CD4-positive, alpha-beta T cell treated with Interferon alpha-2 for 1 hour (primary cell): Measurements from ENCODE around the gene SLA2.
A peak's percentile ranks its signal among the peaks of the same experiment; 100 is the strongest.
"Not testable (repeated sequence)": the region's sequence is repeated elsewhere in the genome, so short reads cannot be mapped to it uniquely, and the experiment has no call there.

ENCODE experiments used
- DNase-seq, 2 donors: peaks; one replicate each; pipeline ENCODE4 v3.0.0-alpha.2; 2020 to 2022

SLA2 gene, protein sequence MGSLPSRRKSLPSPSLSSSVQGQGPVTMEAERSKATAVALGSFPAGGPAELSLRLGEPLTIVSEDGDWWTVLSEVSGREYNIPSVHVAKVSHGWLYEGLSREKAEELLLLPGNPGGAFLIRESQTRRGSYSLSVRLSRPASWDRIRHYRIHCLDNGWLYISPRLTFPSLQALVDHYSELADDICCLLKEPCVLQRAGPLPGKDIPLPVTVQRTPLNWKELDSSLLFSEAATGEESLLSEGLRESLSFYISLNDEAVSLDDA

DNA sequence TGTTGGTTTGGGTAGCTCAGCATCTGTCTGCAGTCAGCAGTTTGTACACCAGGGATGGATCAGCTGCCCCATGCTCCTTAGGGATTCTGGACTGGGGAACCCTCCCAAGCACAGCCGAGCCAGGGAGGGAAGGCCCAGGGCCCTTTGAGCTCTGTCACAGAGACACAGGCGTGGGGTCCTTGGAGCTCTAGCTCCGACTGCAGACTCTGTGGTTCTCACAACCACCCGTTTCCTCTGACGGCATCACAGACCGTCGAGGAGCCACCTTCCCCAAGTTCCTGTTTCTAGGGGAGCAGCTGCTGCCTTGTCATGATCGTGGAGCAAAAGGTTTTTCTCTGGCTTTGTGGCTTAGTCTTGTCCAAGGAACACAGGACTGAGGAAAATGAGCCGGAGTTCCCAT, at the start of gene SLA2:
TSS of gene SLA2 (minus strand) at position 199 of the 400 bp plus-strand sequence. CDS start 4,861 bp downstream, outside the sequence.
- peak; percentile 67 to 70 for DNase-seq

DNA sequence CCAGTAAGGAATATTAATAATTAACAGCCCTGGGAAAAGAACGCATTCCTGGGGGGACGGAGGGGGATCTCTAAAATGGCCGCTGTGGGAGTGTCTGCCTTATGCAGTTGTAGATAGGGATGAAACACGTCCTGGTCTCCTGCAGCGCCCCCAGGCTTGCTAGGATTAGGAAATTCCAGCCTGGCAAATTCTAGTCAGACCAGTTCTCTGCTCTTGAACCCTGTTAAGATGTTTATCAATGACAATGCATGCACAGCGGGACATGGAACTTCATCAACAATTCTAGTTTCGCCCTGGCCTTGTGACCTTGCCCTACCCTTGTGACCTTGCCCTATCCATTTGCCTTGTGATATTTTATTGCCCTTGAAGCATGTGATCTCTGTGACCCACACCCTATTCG, 49.5 kb upstream of the SLA2 start:
- not testable (repeated sequence) for DNase-seq

DNA sequence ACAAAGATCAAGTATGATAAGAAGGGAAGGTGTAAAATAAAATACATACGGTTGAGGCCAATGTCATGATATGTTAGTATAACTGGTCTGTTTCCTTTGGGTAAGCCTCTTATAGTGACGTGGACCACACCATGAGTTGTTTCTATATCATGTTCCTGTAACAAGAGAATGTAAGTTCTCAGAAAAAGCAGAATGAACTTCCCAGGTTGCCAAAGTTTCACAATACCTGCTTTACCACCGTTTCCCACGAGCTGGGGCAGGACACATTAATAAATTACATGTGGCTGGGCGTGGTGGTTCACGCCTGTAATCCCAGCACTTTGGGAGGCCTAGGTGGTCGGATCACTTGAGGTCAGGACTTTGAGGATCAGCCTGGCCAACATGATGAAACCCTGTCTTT, 42.6 kb upstream of the SLA2 start:
- no peak for DNase-seq

DNA sequence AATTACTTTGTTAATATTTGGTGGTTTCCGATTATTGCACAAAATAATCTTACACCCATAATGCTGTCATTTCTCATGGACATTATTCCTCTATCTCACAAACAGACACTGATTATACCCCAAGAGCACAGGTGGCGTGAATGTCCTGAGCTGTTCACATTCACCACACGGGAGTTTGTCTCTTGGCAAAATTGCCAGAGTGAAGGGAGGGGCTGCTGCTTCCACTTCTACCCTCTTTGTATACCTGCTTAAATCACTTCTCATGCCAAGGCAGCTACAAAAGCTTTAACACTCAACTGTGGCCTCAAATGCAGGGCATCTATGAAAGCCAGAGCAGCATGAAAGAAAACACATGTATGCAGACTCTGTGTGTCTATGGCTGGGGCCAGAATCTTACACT, 41.9 kb upstream of the SLA2 start:
- no peak for DNase-seq

DNA sequence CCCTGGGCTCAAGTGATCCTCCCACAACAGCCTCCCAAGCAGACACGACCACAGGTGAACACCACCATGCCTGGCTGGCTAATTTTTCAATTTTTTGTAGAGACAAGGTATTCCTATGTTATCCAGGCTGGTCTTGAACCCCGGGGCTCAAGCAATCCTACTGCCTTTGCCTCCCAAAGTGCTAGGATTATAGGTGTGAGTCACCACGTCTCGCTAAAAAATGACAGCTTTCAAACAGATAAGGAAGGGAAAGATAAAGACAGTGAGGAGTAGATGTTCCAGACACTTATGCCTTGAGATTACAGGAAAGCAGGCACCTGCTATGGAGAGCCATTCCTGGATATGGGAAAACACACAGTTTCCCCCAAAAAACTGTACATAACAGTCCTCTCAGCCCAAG, 40.9 kb upstream of the SLA2 start:
- no peak for DNase-seq

DNA sequence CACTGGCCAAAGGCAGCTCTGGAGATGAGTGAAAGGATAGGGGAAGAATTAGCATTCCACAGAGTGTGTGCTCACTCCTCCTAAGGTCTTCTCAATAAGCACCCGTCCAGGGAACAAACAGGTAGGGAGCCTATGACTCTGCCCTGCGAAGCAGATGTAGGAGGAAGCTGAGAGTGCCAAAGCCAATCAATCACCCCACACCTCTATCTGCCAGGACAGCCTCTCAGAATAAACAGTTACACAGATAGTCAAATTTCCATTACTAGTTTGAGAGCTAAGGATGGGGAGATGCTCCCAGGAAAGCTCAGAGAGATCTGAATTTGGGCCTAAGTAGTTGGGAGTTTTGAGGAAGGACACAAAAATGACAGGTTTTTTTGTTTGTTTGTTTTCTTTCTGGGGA, 40.5 kb upstream of the SLA2 start:
- DNase-seq: no peak

DNA sequence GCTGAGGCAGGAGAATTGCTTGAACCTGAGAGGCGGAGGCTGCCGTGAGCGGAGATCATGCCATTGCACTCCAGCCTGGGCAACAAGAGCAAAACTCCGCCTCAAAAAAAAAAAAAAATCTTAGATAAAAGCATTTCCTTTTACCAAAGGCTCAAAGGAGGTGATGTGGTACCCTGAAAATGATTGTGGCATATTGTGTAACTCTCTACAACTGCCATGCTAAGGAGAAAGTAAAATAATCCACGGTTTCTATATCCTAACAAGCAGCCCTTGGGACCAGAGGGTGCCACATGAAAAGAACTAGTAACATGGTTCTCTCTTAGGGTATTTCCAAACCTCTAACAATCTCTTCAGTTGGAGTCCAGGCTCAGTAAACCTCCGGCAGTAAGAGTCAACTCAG, 38.8 kb upstream of the SLA2 start:
- DNase-seq: no peak

DNA sequence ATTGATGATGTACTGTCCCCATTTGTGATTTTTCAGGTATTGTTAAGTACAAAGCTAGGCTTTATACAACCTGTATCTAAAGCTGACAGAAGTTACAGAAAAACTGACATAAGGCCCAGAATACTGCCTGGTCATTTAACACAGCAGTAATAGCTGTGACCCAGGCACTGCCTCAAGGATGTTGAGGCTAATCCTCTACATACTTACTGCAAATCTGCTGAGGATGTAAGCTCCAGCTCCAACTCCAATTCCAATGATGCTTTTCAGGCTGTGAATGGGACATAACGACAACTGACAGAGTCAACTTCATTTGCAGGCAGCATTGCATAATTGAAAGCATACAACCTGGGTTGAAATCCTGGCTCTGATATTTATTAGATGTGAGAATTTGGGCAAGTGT, 36.3 kb upstream of the SLA2 start:
- no peak for DNase-seq

DNA sequence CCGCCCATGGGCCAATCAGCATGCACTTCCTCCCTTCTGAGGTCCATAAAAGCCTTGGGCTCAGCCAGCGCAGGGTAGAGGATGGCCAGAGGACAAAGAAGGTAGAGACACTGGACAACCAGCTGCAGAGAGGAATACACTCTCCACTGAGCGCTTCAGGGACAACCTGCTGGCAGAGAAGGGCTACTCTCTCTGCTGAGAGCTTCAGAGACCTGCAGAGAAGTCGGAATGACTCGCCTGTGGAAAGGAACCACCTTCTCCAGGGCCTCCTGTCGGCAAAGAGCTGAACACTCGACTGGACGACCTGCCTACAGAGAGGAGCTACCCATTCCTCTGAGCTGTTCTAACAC, 31.4 kb upstream of the SLA2 start:
- DNase-seq: no peak

DNA sequence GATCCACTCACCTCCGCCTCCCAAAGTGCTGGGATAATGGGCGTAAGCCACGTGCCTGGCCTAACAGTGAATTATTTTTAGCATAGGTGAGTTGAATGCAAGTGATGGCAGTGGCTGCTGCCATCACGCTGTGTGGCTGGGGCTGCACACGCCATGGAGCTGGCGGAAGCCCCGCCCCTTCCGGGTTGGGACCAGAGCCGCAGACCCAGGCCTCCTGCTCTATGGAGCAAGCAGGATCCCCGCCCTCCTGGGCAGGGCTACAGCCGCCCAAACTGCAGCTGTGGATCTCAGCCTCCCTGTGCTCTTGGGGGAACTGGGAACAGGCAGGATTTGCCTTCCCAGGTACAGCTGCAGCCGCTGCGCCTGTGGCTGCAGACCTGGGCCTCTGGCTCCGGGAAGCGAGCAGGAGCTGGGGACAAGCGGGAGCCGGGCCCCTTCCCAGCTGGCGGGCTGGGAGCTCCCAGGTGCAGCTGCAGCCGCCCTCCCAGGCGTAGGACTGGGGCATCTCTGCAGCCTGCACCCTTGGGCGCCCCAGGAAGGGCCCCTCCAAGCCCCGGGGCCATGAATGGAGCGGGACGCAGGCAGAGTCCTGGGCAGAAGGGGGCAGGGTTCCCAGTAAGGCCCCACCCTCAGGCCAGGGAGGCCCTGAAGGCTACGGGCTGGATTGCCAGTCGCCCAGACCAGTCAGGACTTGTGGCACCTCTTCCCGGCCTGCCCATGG, 30.9 kb upstream of the SLA2 start:
- DNase-seq: no peak

DNA sequence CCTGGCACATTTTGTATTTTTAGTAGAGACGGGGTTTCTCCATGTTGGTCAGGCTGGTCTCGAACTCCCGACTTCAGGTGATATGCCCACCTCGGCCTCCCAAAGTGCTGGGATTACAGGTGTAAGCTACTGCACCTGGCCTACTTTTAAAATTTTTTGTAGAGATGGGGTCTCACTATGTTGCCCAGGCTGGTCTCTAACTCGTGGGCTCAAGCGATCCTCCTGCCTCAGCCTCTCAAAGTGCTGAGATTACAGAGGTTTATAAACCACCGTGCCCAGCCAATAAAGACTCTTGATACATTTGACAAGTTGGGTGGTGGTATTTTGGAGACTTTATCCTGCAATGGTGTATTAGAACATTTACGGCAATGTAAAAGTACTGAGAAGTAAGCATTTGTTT, 29.5 kb upstream of the SLA2 start:
- DNase-seq: not testable (repeated sequence)

DNA sequence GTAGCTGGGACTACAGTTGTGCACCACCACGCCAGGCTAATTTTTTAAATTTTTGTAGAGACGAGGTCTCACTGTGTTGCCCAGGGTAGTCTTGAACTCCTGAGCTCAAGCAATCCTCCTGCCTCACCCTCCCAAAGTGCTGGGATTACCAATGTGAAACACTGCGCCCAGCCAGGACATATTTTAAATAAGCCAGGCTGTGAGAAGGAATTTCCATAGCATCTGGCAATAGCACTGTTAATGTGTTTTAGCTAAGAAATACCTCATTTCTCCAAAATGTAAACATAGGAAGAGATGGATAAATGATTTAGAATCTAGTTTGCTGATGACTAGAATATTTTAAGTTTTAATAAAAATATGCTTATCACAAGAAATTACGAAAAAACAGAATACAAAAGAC, 27.0 kb upstream of the SLA2 start:
- no peak for DNase-seq

DNA sequence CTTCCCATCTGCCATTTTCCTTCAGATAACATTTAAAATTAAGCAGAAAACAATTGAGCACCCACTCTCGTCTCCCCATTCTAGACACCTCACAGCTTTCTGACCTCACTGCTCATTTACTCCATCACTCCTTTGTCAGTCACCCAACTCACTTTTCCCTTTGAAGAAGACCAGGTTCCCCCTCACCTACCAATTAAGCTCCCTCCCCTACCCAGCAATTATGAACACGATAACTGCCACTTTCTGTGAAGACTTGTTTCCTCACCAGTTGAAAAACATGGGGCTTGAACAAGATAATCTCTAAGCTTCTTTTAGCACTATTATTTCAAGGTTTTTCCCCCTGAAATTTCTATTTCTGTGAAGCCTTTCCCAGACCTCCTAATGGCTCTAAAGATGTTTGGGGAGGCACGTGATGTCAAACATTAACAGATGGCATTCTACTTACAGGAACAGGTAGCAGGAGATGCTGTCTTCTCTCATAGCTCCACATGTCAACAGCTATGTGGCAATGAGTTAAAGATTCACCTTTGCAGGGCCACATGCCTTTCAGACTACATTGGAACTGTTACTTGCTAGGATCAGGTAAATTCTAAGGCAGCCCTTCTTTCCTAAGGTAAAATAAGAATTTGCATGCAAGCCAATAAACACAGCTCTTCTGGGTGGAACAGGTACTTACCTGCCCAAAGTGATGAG, 24.8 kb upstream of the SLA2 start:
- no peak for DNase-seq

DNA sequence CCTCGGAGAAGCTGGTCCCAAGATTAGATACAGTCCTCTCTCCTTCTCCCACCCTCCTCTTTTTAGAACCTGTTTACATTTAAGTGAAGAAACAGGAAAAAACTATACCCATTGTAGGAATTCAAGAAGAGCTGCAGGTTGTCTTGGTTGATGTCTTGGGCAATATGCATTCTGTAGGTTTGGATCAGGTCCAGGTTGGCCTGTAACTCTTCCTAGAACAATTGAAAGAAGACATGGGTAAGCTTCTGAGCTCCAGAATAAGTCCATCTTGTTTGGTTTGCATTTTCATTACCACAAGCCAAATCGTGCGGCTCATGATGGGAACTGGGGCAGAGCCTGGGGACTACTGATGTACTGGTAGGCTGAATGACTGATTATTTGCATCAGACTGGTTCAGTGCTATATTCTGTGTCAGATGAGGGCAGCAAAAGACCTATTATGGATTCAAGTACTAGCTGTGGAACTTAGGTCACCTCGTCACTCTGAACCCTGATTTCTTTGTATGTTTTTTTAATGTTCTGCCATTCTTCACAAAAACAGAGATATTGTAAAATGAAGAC, 20.3 kb upstream of the SLA2 start:
- DNase-seq: peak in 1 of 2 donors; percentile 21

DNA sequence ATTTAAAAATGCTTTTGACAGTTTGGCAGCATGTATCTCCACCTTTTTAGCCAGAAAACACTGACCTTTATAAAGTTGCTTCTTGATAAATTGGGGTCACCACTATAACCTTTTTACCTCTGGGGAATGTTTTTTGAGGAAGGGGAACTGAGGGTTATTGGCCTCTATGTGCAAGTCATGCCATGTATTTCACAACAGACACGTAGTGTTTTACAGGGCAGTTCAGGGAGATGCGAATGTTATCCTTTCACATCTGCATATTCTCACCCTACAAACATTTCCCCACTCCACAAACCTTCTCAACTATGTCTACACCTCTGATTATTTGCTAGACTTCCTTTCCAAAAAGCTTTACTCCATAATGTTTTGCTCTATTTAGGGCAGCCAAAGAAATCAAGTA, 17.0 kb upstream of the SLA2 start:
- no peak for DNase-seq

DNA sequence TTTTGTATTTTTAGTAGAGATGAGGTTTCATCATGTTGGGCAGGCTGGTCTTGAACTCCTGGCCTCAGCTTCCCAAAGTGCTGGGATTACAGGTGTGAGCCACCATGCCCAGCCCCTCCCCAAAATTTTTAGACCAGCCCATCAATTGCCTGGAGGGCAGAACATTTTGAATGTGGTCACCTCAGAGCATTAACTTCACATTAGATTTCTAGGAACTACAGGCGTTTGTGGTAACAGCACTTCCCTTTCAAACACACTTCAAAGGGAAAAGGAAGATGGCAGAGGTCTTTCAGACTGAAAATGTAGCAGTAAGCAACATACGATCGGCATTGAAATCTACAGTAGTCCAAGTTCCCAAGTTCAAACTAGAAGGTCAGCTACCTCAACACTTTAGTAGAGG, 12.3 kb upstream of the SLA2 start:
- DNase-seq: peak in 1 of 2 donors; percentile 66

DNA sequence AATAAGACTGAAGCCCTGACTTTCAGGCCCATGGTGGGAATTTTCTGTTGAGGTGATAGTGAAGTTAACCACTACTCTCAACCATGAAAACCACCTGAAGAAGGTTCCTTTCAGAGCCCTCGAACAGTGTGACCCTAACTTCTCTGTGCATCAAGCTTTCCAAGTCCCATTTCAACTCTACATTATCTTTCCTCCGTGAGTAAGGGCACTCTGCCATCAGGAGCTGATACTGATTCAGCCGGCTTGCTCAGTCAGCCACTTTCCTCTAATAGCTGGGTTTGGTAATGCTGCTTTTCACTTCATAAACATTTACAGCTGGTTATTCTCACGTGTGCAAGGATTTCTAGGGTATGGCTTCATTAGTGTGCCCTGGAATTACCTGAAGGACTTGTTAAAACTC, 10.7 kb upstream of the SLA2 start:
- DNase-seq: no peak

DNA sequence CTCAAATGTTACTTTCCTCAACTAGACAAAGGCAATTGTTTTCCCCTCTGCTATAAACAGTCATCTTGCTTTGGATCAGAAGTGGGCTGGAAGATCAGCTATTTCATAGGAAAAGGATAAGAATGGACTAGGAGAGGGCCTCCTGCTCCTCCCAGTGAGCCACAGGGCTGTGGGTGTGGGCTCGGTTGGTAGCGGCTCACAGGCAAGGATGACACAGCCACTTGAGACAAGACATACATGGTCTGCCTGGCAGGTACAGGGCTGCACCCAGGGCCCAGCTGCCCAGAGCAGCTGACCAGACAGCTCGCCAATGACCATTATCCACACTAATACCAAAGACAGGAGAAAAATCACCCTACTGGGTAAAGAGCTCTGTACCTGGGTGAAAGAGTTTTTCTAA, 9.0 kb upstream of the SLA2 start:
- no peak for DNase-seq

DNA sequence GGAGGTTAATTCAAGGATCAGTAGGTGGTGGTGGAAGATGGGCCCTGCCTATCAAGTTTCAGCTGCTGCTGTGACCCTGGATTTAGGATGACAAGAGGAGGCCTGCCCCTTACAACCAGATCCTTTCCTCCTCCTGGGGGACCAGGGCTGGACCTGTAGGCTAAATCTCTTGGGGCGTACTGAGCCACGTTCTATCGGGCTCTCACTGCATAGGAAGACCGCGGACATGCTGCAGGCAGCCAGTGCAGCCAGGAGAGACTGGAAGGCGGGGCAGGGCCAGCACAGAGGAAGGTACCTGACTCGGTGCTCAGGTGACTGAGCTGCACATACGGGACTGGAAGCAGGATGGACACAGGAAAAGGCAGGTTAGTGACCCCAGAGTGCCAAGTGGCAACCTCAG, 8.5 kb upstream of the SLA2 start:
- no peak for DNase-seq

DNA sequence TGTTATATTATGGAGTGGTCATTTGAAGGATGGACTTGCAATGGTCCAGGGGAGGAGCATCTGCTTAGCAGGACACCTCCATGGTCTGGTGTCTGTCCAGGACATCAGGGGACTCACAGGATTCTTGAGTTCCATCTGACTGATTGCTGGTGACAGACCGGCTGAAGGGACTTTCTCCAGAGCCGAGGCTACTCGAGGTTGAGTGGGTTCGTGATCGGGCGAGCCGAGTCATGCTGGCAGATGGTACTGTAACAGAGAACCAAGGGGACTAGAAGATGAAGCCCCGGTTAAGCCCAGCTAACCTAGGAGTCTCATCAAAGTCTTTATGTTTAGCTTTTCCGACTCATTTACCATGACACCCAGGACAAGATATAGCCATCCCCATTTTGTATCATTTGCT, 7.5 kb upstream of the SLA2 start:
- DNase-seq: no peak

DNA sequence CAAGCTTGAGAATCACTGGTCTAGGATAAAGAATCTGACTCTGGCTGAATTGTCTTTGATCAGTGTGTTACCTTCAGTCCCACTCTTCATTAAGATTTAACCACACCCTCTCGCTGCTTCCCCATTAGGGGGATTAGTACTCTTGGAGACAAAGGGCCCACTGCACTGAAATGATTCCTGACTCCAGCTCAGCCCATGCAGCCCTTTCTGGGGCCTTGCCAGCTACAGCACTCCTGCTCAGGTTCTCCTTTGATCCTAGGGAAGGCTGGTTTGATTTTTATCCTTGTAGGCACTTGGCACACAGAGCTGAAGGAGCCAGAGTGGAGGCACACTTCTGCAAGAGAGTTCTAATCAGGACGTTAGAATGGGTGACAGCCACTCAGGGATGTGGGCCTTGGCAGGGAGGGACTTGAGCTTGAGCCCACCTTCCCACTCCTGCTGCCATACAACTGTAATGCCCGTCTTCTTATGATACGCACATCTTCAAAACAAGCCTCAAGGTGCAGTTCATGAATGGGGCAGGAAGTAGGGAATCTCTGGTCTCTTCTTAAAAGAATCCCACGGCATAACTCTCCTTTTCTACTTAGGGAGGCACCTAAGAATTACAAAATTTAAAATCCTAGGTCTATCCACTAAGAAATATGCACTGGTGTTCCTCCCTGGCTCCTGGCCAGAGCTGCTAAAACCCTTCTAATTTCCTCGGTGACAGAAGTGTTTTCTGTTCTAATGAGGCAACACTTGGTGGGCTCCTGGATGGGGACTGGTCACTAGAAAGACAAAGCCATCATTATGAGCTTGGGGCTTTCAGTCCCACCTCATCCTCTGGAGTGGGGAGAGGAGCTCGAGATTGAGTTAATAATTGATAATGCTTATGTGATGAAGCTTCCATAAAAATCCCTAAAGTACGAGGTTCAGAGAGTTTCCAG, 1.5 kb upstream of the SLA2 start:
- no peak for DNase-seq

DNA sequence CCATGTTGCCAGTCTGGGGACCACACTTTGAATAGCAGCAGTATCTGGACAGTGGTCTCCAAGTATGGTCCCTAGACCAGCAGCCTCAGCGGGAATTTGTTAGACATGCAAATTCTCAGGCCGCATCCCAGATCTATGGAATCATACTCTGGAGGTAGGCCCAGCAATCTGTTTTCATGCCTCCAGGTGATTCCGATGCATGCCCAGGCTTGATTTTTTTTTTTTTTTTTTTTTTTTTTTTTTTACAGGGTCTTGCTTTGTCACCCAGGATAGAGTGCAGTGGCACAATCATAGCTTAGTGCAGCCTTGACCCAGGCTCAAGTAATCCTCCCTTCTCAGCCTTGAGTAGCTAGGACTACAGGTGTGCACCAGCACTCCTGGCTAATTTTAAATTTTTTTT, 682 bp upstream of the SLA2 start:
- no peak for DNase-seq

DNA sequence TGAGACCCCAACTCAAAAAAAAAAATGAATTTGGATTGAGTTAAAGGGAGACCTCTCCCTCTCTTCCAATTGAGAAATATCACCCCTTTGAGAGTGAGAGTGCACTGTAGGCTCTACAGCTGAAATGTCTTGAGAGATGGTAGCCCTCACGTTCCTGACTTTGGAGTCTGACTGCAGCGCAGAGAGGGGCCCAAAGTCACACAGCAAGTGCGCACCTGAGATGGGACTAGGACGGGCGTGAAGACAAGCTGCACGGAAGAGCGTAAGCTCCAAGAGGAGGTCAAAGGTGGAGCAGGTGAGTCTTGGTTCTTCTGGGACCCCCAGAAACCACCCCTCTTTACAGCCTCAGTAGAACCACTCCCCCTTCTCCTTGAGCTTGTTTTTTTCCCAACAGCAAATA, 643 bp downstream of the SLA2 start:
- DNase-seq: no peak
